ENCODE measurements around the gene YIF1B. TPM values are rescaled to one million over a fixed set of nuclear protein-coding genes. Genes with fewer than 3 reads are reported as not detected.

YIF1B gene
- total RNA-seq, 1 donor from 2014 or later = 76.6 TPM

GRCh38 chr19:38333245-38333644 is 17.5 kb upstream of the YIF1B start:
- no peak for DNase-seq

- DNase-seq = no peak
Measured at GRCh38 chr19:38331728-38332127, 16.0 kb upstream of the YIF1B start.

GRCh38 chr19:38329651-38330050 is 13.9 kb upstream of the YIF1B start:
- no peak for DNase-seq

- DNase-seq = no peak
Measured at GRCh38 chr19:38326591-38326990, 10.8 kb upstream of the YIF1B start.

- no peak for DNase-seq
Measured at GRCh38 chr19:38324431-38324830, 8.7 kb upstream of the YIF1B start.

- DNase-seq = no peak
Measured at GRCh38 chr19:38323291-38323690, 7.5 kb upstream of the YIF1B start.

GRCh38 chr19:38321646-38322196 is 6.0 kb upstream of the YIF1B start:
- DNase-seq = no peak

- no peak for DNase-seq
Measured at GRCh38 chr19:38320969-38321339, 5.2 kb upstream of the YIF1B start.

- DNase-seq = peak; percentile 52
Measured at GRCh38 chr19:38319421-38320258, 3.9 kb upstream of the YIF1B start, which contains the start of gene KCNK6. Gene KCNK6, plus strand, starts transcription at chr19:38319845. Its CDS starts 106 bp downstream, at chr19:38319951.

GRCh38 chr19:38318660-38319059 is 2.9 kb upstream of the YIF1B start:
- peak; percentile 23 for DNase-seq

- peak; percentile 33 for DNase-seq
Measured at GRCh38 chr19:38317104-38317612, 1.4 kb upstream of the YIF1B start.

- DNase-seq = no peak
Measured at GRCh38 chr19:38316477-38317067, 825 bp upstream of the YIF1B start.

GRCh38 chr19:38310986-38311385 is 4.8 kb downstream of the YIF1B start:
- DNase-seq = no peak

- no peak for DNase-seq
Measured at GRCh38 chr19:38310279-38310670, 5.5 kb downstream of the YIF1B start.

GRCh38 chr19:38309615-38310278 is 6.0 kb downstream of the YIF1B start:
- no peak for DNase-seq

GRCh38 chr19:38308926-38309614 is 6.7 kb downstream of the YIF1B start:
- no peak for DNase-seq

- DNase-seq = no peak
Measured at GRCh38 chr19:38308006-38308766, 7.6 kb downstream of the YIF1B start.

- no peak for DNase-seq
Measured at GRCh38 chr19:38307597-38307996, 8.2 kb downstream of the YIF1B start.

- DNase-seq = no peak
Measured at GRCh38 chr19:38307076-38307475, 8.7 kb downstream of the YIF1B start.

- no peak for DNase-seq
Measured at GRCh38 chr19:38306236-38306635, 9.5 kb downstream of the YIF1B start.

GRCh38 chr19:38304866-38305429 is 10.8 kb downstream of the YIF1B start:
- peak; percentile 64 for DNase-seq

Data from dermis blood vessel endothelial cell (primary cell).